ENCODE data around the gene PRRT1. TPM values are rescaled to one million over a fixed set of nuclear protein-coding genes. Genes with fewer than 3 reads are reported as not detected.
A peak's percentile ranks its signal among the peaks of the same experiment; 100 is the strongest.
"Not testable (repeated sequence)": the region's sequence is repeated elsewhere in the genome, so short reads cannot be mapped to it uniquely, and the experiment has no call there.

PRRT1 gene
- total and polyA plus RNA-seq, 4 donors: 0.53 to 2.0 (median 0.97) TPM

DNA sequence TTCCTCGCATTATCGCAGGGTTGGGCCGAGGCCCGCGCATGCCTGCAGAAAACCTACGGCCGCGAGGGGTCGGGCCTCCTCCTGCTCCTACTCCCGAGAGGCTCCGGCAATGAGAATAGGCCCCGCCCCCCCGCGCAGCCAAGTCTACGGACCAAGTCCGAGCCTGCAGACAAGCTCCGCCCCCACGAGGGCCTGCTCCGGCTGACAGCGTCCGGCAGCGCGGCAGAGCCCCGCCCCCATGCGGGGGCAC lies 43.8 kb upstream of the PRRT1 start:
- no peak overlapping the region for H3K9ac ChIP-seq (ENCODE audit: insufficient read depth in 1 of 2, low read length in 2 of 2)
- 0% methylated on average over 23 to 25 of the region's 25 CpGs for WGBS, 2 donors
- H3K27ac ChIP-seq (ENCODE audit: low read depth in 1 of 2, low read length in 1 of 2): peak overlapping the region in 1 of 2 donors; percentile 84
- peaks cover 0 to 41% (median 17%) of the 10 kb centered on the region in 5 donors for H3K4me1 ChIP-seq (ENCODE audit: control insufficient read depth in 5 of 5, insufficient read depth in 5 of 5, low read length in 5 of 5)
- H3K9me3 ChIP-seq (ENCODE audit: control insufficient read depth in 4 of 4, insufficient read depth in 3 of 4, low read length in 3 of 4): peaks cover 0 to under 1% (median 0%) of the 10 kb centered on the region in 4 donors
- no peaks in the 10 kb centered on the region for H3K27me3 ChIP-seq (ENCODE audit: control insufficient read depth in 3 of 3, insufficient read depth in 3 of 3, low read length in 2 of 3)
- ATAC-seq (ENCODE audit: insufficient read depth, low FRiP score) (peak; percentile 95), DNase-seq (peak; percentile 100)
- TF ChIP-seq, protein P1, sequence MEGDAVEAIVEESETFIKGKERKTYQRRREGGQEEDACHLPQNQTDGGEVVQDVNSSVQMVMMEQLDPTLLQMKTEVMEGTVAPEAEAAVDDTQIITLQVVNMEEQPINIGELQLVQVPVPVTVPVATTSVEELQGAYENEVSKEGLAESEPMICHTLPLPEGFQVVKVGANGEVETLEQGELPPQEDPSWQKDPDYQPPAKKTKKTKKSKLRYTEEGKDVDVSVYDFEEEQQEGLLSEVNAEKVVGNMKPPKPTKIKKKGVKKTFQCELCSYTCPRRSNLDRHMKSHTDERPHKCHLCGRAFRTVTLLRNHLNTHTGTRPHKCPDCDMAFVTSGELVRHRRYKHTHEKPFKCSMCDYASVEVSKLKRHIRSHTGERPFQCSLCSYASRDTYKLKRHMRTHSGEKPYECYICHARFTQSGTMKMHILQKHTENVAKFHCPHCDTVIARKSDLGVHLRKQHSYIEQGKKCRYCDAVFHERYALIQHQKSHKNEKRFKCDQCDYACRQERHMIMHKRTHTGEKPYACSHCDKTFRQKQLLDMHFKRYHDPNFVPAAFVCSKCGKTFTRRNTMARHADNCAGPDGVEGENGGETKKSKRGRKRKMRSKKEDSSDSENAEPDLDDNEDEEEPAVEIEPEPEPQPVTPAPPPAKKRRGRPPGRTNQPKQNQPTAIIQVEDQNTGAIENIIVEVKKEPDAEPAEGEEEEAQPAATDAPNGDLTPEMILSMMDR (IDR thresholded peaks at IDR 0.05; ENCODE audit: control extremely low read depth, extremely low read depth): peak; percentile 8
- no peak overlapping the region for H3K4me3 ChIP-seq
- H3K36me3 ChIP-seq (ENCODE audit: control insufficient read depth in 4 of 4, insufficient read depth in 4 of 4, low read length in 4 of 4): no peaks in the 10 kb centered on the region

DNA sequence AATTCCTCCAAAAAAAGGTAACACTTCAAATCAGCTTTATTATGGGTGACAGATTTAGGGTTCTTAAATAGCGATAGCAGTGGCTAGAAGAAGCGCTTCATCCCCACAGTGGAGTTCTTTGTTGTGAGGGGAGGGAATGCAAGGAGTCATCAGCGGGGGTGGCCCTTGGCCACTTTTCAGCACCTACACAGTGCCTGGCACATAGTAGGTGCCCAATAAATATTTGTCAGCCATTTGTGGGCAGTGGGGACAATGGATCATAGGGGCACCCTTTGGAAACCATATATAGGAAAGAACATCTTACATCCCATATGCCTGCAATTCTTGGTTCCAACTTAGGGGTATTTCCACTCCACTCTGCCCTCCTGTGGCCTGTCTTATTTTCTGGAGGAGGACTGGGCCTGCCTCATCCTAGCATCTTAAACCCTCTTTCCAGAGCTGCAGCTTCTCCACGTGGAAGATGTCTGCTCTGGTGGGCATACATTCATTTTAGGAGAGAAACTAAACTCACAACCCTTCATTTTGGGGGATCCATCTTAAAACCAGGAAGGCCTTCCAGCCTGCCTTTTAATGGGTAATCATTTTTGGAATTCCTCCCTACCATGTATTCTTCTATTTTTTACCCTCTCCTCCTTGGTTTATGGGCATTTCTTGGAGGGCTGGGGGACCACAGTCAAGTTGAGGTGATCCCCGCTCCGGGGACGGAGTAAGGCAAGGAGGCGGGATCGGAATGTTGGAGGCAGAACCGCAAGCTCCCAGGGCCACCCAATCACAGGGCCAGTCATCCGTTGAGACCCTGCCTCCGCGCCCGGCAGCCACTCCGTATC lies 43.3 kb upstream of the PRRT1 start:
- H3K4me3 ChIP-seq: no peak overlapping the region

DNA sequence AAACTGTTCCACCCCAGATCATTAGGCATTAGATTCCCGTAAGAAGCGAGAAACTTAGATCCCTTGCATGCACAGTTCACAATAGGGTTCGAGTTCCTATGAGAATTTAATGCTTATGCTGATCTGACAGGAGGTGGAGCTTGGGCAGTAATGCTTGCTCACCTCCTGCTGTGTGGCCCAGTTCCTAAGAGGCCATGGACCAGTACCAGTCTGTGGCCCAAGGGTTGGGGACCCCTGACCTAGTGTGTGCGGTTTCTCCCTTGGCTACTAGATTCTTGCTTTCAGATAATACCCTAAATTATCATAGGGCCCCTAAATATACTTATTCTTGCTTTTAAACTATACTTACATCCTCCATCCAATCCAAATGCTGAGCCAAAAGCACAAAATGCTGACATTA lies 42.6 kb upstream of the PRRT1 start:
- Histone ChIP-seq H3K9ac (ENCODE audit: insufficient read depth in 1 of 2, low read length in 2 of 2) (peak overlapping the region in 1 of 2 donors; percentile 92), H3K9me3 (ENCODE audit: control insufficient read depth in 4 of 4, insufficient read depth in 3 of 4, low read length in 3 of 4) (no peaks in the 10 kb centered on the region), H3K27me3 (ENCODE audit: control insufficient read depth in 3 of 3, insufficient read depth in 3 of 3, low read length in 2 of 3) (no peaks in the 10 kb centered on the region), H3K36me3 (ENCODE audit: control insufficient read depth in 4 of 4, insufficient read depth in 4 of 4, low read length in 4 of 4) (no peaks in the 10 kb centered on the region), H3K4me1 (ENCODE audit: control insufficient read depth in 5 of 5, insufficient read depth in 5 of 5, low read length in 5 of 5) (peaks cover 0 to 44% (median 17%) of the 10 kb centered on the region in 5 donors), H3K4me3 (no peak overlapping the region), H3K27ac (ENCODE audit: low read depth in 1 of 2, low read length in 1 of 2) (no peak overlapping the region)
- DNase-seq (no peak), ATAC-seq (ENCODE audit: insufficient read depth, low FRiP score) (no peak)
- TF ChIP-seq, protein P1 (IDR thresholded peaks at IDR 0.05; ENCODE audit: control extremely low read depth, extremely low read depth): no peak
- WGBS, 2 donors: 96 to 97% methylated on average over 4 of the region's 4 CpGs

More for the DNA sequence above, 43.3 kb upstream of the PRRT1 start:
- Histone ChIP-seq H3K27me3 (ENCODE audit: control insufficient read depth in 3 of 3, insufficient read depth in 3 of 3, low read length in 2 of 3) (no peaks in the 10 kb centered on the region), H3K9me3 (ENCODE audit: control insufficient read depth in 4 of 4, insufficient read depth in 3 of 4, low read length in 3 of 4) (no peaks in the 10 kb centered on the region), H3K9ac (ENCODE audit: insufficient read depth in 1 of 2, low read length in 2 of 2) (peak overlapping the region in 1 of 2 donors; percentile 92), H3K4me1 (ENCODE audit: control insufficient read depth in 5 of 5, insufficient read depth in 5 of 5, low read length in 5 of 5) (peaks cover 0 to 44% (median 17%) of the 10 kb centered on the region in 5 donors), H3K36me3 (ENCODE audit: control insufficient read depth in 4 of 4, insufficient read depth in 4 of 4, low read length in 4 of 4) (no peaks in the 10 kb centered on the region), H3K27ac (ENCODE audit: low read depth in 1 of 2, low read length in 1 of 2) (peak overlapping the region; percentile 84 to 95)
- 17 to 18% methylated on average over 15 of the region's 15 CpGs for WGBS, 2 donors
- peak in 2 of 3 donors; percentile 55 to 75 for DNase-seq
- ATAC-seq (ENCODE audit: insufficient read depth, low FRiP score): no peak
- TF ChIP-seq, protein P1 (IDR thresholded peaks at IDR 0.05; ENCODE audit: control extremely low read depth, extremely low read depth): no peak

DNA sequence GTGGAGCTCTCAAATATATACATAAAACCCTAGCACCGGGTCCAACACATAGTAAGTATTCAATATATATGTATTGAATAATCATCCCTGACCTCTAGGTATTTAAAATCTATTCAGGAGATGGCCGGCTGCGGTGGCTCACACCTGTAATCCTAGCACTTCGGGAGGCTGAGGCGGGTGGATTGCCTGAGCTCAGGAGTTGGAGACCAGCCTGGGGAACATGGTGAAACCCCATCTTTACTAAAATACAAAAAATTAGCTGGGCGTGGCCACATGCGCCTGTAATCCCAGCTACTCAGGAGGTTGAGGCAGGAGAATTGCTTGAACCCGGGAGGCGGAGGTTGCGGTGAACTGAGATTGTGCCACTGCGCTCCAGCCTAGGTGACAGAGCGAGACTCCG lies 41.4 kb upstream of the PRRT1 start:
- not testable (repeated sequence) for H3K27me3 ChIP-seq (ENCODE audit: control insufficient read depth in 3 of 3, insufficient read depth in 3 of 3, low read length in 2 of 3); H3K36me3 ChIP-seq (ENCODE audit: control insufficient read depth in 4 of 4, insufficient read depth in 4 of 4, low read length in 4 of 4); H3K9me3 ChIP-seq (ENCODE audit: control insufficient read depth in 4 of 4, insufficient read depth in 3 of 4, low read length in 3 of 4); DNase-seq; H3K9ac ChIP-seq (ENCODE audit: insufficient read depth in 1 of 2, low read length in 2 of 2); ATAC-seq (ENCODE audit: insufficient read depth, low FRiP score); H3K4me3 ChIP-seq
- 58 to 68% methylated on average over 13 of the region's 13 CpGs for WGBS, 2 donors
- Histone ChIP-seq H3K4me1 (ENCODE audit: control insufficient read depth in 5 of 5, insufficient read depth in 5 of 5, low read length in 5 of 5) (peaks cover 0 to 56% (median 17%) of the 10 kb centered on the region in 5 donors), H3K27ac (ENCODE audit: low read depth in 1 of 2, low read length in 1 of 2) (peak overlapping the region; percentile 62 to 92)

Data from lung (tissue), 12 donors.